Mesenteric fat pad (tissue), 1 donor: ENCODE measurements around the gene TBC1D4. TPM values are rescaled to one million over a fixed set of nuclear protein-coding genes. Genes with fewer than 3 reads are reported as not detected.
"Not testable (repeated sequence)": the region's sequence is repeated elsewhere in the genome, so short reads cannot be mapped to it uniquely, and the experiment has no call there.

Source experiments
- DNase-seq: peaks from one replicate; pipeline ENCODE4 v3.0.0-alpha.2; 2020; ENCODE audit warnings: low spot score
- total RNA-seq: library from RNA; stranded (reverse); fragmentation: NEBNext Ultra II Directional; extraction: Animal tissue kit (Norgen Biotek cat#: 25700); gene quantifications from one replicate; pipeline ENCODE4 v1.2.1, GENCODE V29; 2021
- donor health status: DM: yes; HTN: yes; CAD: no.

The TBC1D4 gene
- total RNA-seq, 1 donor from 2014 or later: 44.5 TPM

DNA sequence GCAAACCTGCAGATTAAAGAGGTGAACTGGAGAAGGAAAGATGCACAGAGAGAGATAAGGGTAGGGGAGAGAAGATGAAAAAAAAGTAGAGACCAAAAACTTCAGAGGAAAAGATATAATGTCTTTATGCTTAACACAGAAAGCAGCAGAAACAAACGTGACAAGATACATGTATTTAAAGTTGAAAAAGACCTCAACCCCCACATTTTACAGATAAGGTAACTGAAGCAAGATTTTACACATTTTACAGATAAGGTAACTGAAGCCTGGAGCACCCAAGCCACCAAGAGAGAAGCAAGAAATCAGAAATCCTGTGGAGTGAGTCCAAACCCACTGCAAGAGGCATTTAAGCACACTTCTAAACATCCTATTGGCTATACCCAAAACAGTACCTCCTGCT lies 185.3 kb downstream of the TBC1D4 start:
- DNase-seq: no peak

DNA sequence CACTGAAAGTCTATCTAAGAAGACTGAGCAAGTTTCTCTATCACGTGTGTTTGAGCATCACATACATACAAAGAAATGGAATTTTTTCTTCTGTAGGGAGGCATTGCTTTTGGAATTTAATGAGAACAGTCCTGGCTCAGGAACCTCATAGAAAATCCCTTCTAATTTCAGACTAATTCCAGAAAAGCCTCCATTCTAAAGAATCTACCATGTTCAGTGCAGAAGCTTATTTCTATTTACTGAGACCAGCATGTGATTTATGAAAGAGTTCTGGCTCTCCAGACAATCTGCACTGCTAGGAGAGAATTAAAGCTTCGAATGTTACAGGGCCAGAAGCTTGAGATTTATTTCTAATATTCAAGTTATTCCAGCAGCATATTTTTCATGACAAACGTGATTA lies 186.8 kb downstream of the TBC1D4 start:
- no peak for DNase-seq

DNA sequence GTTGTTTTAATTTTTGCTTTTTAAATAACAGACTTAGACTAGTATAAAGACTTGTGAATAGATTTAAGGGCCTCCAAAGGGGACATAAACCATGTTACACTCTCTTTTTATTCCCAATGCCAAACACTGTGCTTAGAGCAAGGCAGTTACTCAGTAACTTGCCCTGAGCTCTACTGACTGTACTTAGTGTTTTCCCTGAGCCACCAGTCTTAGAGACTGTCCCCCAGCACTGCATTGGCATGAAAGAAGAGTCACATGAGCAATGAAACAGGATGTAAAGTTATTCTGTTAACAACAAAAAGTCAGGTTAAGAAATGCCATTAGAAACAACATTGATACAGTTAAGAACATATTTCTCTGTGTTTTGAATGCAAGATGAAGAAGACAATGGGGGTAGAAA lies 187.9 kb downstream of the TBC1D4 start:
- no peak for DNase-seq

DNA sequence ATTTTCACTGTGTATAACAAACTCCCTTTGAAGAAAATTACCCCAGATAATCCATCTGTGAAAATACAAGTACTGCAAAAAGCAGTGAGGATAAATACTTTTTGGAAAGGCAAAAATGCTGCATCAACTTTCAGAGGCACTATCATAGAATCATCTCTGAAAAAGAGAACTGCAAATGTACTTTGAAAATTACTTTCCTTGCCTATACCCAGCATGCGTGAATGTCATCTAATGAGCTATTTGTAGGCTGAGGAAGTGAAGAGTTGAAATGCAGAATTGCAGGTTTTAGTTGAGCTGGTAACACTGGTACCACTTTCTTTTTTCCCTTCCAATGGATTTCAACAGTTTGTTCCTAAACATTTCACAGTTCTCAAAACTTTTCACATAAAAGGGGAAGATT lies 196.7 kb downstream of the TBC1D4 start:
- no peak for DNase-seq

DNA sequence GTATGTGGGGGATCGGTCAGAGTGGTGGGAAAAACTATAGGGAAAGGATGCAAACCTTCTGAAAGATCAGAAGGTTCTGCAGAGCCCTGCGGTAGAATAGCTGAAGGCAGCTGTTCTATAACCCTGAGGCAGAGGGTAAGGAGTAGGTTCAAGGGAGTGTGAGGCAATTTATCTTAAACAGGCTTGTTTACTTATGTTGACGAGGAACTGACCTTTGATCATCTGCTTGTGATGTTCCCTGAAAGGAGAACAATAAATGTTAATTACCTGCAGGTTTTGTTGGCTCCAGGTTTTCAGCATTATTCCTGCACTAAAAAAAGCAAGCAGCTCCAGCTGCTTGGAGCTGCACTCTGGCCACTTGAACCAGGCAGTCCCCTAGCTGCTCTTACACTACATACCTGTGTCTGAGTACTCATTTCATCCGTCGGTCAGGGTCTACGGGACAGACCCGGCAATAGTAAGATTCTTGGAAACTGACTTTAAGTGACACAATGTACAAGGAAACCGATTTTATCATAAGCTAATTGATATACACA lies 202.1 kb downstream of the TBC1D4 start:
- no peak for DNase-seq

DNA sequence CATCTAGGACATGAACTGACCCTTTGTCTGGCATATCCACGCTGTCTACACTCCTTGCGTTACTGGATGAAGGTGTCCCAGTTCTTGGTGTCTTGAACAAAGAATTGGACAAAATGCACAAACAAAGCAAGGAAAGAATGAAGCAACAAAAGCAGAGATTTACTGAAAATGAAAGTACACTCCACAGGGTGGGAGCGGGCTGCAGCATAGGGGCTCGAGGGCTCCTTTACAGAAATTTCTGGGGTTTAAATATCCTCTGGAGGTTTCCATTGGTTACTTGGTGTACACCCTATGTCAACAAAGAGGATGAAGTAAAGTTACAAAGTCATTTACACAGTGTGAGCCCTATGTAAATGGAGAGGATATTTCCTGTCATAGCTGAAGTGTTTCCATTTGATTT lies 208.3 kb downstream of the TBC1D4 start:
- not testable (repeated sequence) for DNase-seq

DNA sequence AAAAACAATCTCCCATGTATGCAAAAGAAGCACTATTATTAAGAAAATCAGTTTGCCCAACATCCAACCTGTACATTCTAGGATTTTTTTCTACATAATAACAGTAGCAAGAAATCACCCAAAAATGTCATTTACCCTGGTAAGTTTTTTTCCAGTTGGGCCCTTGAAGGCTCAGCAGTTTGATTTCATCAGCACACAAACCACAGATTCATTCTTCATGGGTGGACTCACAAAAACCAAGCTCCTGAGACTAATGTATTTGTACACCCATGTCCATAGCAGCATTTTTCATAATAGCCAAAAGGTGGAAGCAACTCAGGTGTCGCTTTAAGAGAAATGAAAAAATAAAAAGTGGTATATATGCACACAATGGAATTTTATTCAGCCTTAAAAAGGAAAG lies 210.1 kb downstream of the TBC1D4 start:
- no peak for DNase-seq

DNA sequence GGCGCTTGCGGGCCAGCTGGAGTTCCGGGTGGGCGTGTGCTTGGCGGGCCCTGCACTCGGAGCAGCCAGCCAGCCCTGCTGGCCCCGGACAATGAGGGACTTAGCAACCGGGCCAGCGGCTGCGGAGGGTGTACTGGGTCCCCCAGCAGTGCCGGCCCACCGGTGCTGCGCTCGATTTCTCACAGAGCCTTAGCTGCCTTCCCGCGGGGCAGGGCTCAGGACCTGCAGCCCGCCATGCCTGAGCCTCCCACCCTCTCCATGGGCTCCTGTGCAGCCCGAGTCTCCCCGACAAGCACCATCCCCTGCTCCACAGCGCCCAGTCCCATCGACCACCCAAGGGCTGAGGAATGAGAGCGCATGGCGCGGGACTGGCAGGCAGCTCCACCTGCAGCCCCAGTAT lies 213.5 kb downstream of the TBC1D4 start:
- DNase-seq: not testable (repeated sequence)

DNA sequence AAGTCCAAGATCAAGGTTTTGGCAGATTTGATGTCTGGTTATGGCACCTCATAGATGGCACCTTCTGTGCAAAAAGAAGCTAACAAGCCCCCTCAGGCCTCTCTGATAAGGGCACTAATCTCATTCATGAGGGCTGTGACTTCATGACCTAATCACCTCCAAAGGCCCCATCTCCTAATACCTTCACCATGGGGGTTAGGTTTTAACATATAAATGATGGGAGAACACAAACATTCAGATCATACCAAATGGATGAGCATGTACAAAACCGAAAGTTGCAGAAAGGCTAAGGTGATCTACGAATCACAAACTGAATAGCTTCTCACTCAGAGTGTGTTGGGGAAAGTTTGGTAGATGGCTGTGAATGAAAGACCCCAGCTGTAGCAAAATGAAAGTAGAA lies 217.4 kb downstream of the TBC1D4 start:
- no peak for DNase-seq

DNA sequence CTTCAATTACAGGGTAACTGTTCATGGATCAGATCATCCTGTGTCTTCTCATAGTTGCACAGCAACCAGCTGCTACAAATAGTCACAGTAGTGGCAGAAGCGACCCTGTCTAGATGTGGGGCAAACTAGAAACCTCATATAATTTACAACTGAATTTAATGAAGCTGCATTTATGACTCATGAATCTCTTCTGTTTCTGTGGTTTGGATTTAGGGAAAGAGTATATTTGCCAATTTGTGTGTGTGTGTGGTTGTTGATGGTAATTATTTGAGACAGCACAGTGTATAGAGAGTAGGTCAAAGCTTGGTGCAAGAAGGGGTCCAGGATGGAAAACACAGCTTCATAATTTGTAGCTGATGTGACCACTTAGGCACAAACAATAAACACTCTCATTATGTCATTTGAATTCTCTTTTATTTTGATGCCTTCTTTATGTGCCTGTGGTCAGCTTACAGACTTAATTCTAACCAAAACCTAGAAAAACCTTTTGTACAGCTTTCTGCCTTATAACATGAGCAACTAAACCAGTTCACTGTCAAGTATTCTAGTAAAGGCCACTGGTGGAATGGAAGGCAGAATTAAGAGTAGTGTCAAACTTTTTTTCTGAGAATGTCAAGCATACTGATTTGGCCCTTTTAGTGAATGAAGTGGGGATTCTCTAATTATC lies 218.1 kb downstream of the TBC1D4 start:
- DNase-seq: no peak

DNA sequence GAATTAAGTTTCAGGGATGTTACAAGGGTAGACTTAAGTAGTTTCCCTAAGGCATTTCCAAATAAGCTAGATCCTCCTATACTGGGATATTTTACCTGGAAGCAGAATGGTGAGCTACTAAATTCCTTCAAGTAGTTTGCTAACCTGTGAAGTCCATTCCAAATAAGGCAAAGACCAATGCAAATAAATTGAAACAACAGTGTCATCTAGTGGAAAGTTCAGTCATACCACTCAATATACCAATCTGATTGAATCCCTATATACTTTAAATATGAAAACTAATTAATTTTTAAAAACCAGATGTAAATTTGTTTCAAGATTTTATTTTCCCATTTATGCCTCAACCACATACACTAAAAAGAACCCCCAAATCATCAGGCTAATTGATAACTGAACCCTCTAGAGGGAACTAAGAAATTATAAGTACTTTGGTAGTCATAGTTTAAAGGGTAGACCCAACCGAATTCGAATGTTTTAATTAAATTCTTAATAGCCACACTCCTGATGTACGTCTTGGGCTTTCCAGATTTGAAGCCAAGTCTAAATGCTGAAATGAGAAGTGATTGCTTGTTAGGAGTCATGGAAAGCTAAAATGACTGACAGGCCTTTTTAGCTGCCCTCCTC lies 223.7 kb downstream of the TBC1D4 start:
- DNase-seq: no peak

DNA sequence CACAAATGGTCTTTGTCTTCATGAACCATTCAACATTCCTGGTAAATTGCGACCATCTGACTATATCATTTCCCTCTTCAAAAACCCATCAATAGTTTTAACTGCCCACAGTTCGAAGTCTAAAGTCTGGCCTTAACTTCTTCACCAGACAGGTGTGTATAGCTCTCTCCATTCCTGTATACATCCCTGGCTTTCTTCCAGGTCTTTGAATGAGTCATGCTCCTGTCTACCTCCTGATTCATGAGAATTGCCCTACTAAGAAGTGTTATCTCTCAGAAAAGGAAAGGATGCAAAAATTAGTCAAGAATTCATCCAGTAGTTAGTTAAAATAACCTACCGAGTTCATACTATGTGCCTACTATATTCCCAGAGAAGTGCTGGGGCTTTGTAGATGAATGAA lies 225.0 kb downstream of the TBC1D4 start:
- DNase-seq: no peak

DNA sequence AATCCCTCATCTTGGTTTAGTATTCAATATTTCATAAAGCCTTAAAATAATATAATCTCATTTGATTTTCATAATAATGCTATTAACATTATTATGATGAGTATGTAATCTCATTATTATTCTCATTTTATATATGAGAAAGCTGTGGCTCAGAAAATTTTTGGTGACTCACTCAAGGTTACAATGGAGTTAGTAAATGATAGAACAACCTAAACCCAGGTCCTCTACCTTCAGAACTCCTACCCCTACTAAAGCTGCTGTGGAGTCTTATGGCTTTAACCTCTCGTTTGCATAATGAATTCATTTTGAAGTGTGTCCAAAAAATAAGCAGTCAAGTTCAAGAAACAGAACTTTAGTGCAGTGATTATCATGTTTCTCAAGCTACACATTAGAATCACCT lies 226.3 kb downstream of the TBC1D4 start:
- DNase-seq: no peak

DNA sequence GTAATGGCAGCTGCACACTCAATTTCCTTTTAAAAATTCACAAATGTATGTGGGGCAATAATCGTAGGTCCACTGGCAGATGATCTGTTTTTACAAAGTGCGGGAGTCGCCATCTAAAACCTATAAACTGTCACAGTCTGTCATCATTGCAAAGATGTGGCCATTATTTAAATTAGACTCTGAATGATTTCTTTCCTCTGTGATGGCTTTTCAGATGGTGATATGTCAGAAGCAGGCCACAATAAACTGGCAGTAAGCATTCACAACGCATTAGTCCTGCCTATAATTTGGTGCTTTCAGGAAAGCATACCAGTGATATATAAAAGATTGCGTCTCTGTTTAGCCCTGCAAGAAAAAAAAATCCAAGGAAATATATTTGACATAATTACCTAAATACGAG lies 226.8 kb downstream of the TBC1D4 start:
- no peak for DNase-seq

DNA sequence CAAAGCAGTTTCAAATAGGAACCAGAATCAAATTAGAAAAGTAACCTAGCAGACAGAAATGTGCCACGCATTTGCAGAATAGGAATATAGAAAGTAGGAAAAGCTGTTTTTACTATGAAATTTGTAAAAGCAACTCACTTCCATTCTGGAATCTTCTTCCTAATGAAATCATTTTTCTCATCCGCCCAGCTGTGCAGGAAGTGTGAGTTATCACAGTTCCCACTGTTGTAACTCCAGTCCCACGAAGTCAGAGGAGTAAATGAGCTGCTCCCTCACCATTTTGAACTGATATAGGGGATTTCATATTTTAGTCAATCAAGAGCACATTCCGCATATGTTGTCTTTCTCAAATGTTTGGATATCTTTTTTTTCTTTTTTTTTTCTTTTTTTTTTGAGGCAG lies 230.8 kb downstream of the TBC1D4 start:
- no peak for DNase-seq

DNA sequence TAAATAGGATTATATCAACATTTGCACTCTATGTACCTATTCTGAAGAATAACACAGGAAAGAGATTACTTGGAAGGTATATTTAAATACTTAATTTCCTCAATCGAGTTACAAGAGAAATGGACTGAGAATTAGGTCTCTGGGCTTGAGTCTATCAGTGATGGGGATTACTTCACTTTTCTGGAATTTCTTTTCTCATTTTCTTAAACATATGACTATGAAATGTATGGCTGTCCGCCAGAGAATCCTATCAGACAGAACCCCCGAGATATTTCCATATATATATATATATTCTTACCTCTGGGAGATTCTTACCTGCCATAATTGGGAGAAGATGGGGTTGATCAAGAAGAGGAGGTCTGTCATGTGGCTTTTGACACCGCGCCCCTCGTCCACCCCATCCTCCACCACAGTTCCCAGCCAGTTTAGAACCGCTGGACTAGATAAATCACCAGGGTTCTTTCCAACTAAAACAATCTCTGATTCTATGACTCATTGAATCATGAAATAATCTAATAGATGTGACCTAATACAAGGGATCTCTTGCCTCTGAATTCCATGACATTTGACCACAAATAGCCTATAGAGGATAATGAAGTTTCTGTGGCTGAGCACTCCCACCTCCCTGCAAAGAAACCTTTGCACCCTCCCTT lies 231.3 kb downstream of the TBC1D4 start:
- DNase-seq: no peak

DNA sequence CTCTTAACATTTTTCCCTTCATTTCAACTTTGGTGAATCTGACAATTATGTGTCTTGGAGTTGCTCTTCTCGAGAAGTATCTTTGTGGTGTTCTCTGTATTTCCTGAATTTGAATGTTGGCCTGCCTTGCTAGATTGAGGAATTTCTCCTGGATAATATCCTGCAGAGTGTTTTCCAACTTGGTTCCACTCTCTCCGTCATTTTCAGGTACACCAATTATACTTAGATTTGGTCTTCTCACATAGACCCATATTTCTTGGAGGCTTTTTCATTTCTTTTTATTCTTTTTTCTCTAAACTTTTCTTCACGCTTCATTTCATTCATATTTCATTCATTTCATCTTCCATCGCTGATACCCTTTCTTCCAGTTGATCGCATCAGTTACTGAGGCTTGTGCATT lies 236.4 kb downstream of the TBC1D4 start:
- not testable (repeated sequence) for DNase-seq

DNA sequence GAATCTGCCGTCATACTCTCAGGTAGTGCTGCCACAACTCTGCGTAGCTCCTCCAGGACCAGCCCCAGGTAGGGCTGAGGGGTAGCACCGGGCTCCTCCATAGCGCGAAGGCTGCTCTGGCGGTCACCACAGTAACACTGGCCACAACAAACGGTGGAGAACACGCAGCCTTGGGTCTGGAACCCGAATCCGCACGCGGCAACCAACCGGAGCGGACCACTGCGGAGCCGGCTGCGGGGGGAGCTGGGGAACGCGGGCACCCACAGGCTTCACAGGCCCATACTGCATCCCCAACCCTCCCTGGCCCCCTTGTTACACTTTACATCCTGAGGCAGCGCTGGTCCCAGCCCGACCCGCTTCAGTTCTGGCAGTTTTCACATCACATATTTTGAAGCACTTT lies 241.7 kb downstream of the TBC1D4 start:
- DNase-seq: not testable (repeated sequence)

DNA sequence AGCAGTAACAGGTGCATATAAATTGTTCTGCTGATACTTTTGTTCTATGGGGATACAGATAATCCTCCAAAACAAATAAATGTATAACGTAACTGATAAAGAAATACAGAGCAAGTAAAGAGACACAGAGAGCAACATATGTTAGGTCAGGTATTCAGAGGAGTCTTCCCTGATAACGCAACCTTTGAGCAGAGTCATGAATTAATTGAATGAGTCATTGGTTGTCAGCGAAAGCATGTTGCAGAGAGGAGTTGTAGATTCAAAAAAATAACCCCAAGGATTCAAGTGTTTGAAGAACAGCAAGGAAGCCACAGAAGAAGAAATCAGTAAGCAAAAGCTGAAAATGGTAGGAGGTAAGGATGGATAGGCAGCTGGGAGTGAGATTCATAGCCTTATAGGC lies 245.2 kb downstream of the TBC1D4 start:
- DNase-seq: no peak
